HAP-1 (cell line): ENCODE data around the gene SLC19A1.

Experiments used
- DNase-seq, 2 experiments: peaks; one replicate each; pipeline ENCODE4 v3.0.0-alpha.2; 2016 to 2020; ENCODE audit warnings: low spot score in 2 of 2
- H3K27me3 ChIP-seq: fragments of 250-450 bp; sonication (Bioruptor Pico); 2 replicates; pipeline ENCODE4 v1.5.1; 2020; ENCODE audit warnings: low read depth, mild to moderate bottlenecking, moderate library complexity
- H3K36me3 ChIP-seq: fragments of 250-450 bp; sonication (Bioruptor Pico); replicated peaks from 2 replicates; pipeline ENCODE4 v1.5.1; 2020; ENCODE audit warnings: mild to moderate bottlenecking
- H3K4me1 ChIP-seq: fragments of 250-450 bp; sonication (Bioruptor Pico); 2 replicates; pipeline ENCODE4 v1.5.1; 2020; ENCODE audit warnings: mild to moderate bottlenecking
- H3K4me3 ChIP-seq: fragments of 250-450 bp; sonication (Bioruptor Pico); 2 replicates; pipeline ENCODE4 v1.5.1; 2020; ENCODE audit warnings: mild to moderate bottlenecking, moderate library complexity
- H3K9me3 ChIP-seq: fragments of 250-450 bp; sonication (Bioruptor Pico); 2 replicates; pipeline ENCODE4 v1.5.1; 2020; ENCODE audit warnings: mild to moderate bottlenecking, moderate library complexity
- in situ Hi-C: fragments of 300-500 bp; cut with MboI; formaldehyde crosslinking; loops from 3 replicates; pipeline ENCODE4 v1.14.3; 2020; ENCODE audit warnings: low sequenced_read_pairs, inconsistent platforms, mixed read lengths

Gene SLC19A1

DNA sequence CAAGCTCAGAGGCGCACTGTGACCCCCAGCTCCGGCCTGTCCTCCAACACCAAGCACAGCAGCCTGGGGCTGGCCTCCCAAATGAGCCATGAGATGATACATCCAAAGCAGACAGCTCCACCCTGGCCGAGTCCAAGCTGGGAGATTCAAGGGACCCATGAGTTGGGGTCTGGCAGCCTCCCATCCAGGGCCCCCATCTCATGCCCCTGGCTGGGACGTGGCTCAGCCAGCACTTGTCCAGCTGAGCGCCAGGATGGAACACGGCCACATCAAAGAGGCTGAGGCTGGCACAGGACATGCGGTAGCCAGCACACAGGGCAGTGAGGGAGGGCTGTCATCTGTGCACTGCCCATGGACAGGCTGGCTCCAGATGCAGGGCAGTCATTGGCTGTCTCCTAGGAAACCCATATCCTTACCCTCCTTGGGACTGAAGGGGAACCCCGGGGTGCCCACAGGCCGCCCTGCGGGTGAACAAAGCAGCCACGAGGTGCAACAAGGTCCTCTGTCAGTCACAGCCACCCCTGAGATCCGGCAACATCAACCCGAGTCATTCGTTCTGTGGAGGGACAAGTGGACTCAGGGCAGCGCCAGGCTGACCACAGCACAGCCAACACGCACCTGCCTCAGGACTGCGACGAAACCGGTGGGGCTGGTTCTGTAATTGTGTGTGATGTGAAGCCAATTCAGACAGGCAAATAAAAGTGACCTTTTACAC lies 29.1 kb downstream of the SLC19A1 start:
- in situ Hi-C loops = no loop called here
- H3K4me1 ChIP-seq = no peaks in the 10 kb centered on the region
- peaks cover 43% of the 10 kb centered on the region for H3K36me3 ChIP-seq
- H3K9me3 ChIP-seq = no peaks in the 10 kb centered on the region
- H3K4me3 ChIP-seq = no peak overlapping the region
- H3K27me3 ChIP-seq = no peaks in the 10 kb centered on the region
- no peak for DNase-seq

DNA sequence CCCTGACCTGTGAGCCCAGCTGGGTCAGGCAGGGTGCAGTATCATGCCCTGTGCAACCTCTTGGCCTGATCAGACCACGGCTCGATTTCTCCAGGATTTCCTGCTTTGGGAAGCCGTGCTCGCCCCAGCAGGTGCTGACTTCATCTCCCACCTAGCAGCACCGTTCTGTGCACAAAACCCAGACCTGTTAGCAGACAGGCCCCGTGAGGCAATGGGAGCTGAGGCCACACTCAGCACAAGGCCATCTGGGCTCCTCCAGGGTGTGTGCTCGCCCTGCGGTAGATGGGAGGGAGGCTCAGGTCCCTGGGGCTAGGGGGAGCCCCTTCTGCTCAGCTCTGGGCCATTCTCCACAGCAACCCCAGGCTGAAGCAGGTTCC lies 29.6 kb downstream of the SLC19A1 start:
- no peak for DNase-seq
- Histone ChIP-seq H3K27me3 (no peaks in the 10 kb centered on the region), H3K36me3 (peaks cover 39% of the 10 kb centered on the region), H3K4me1 (no peaks in the 10 kb centered on the region), H3K4me3 (no peak overlapping the region), H3K9me3 (no peaks in the 10 kb centered on the region)
- in situ Hi-C loops = no loop called here

DNA sequence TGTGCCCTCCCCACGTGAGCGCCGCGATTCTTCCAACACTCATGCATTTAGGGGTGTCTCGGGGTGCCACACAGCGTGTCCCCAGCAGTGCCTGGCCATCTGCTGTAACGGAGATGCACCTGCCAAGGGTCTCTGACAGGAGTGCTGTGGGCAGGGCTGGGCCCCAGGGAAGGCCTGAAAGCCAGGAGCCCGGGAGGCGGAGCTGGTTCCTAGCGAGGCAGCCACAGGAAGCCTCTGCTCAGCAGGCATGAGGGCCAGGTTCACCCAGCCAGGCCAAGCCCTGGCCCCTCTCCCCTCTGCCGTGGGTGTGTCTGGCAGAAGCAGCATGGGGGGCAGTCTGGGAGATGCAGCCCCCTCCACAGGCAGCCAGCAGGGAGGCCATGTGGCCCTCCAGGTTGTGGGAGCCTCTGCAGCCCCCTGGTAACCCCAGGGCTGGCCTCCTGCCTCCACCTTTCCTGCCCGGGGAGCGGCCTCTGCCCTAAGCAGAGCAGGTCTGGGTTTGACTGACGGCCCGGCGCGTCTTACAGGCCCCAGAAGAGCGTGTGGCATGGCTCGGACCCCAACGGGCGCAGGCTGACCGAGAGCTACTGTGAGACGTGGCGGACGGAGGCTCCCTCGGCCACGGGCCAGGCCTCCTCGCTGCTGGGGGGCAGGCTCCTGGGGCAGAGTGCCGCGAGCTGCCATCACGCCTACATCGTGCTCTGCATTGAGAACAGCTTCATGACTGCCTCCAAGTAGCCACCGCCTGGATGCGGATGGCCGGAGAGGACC lies 30.4 kb downstream of the SLC19A1 start:
- Histone ChIP-seq H3K4me3 (no peak overlapping the region), H3K9me3 (no peaks in the 10 kb centered on the region), H3K4me1 (no peaks in the 10 kb centered on the region), H3K36me3 (peaks cover 38% of the 10 kb centered on the region), H3K27me3 (no peaks in the 10 kb centered on the region)
- DNase-seq = no peak
- in situ Hi-C loops = no loop called here

DNA sequence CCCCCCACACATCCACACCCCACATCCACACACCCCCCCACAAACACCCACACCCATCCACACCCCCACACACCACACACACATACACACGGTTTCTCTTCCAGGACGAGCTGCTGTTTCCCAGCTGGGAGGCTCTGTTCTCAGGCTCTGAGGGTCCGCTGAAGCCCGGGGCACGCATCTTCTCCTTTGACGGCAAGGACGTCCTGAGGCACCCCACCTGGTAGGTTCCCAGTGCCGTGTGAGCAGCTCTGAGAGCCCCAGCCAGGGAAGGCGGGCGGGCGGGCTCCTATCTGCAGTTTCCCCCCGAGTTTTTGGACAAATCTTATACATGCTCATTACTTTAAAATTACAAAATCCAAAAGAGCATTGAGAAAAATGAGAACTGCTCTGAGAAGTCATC lies 31.2 kb downstream of the SLC19A1 start:
- no peaks in the 10 kb centered on the region for H3K9me3 ChIP-seq
- no peaks in the 10 kb centered on the region for H3K27me3 ChIP-seq
- no peak for DNase-seq
- H3K36me3 ChIP-seq = peaks cover 29% of the 10 kb centered on the region
- no peaks in the 10 kb centered on the region for H3K4me1 ChIP-seq
- in situ Hi-C loops = no loop called here
- H3K4me3 ChIP-seq = no peak overlapping the region

- Histone ChIP-seq H3K4me1 (no peaks in the 10 kb centered on the region), H3K9me3 (no peaks in the 10 kb centered on the region), H3K36me3 (peaks cover 27% of the 10 kb centered on the region), H3K4me3 (no peak overlapping the region), H3K27me3 (no peaks in the 10 kb centered on the region)
- in situ Hi-C loops = no loop called here
- DNase-seq = no peak
Observed at GRCh38 chr21:45510466-45510955, 31.7 kb downstream of the SLC19A1 start.

GRCh38 chr21:45509566-45510465 lies 32.4 kb downstream of the SLC19A1 start:
- H3K36me3 ChIP-seq = peaks cover 22% of the 10 kb centered on the region
- H3K9me3 ChIP-seq = no peaks in the 10 kb centered on the region
- no peaks in the 10 kb centered on the region for H3K4me1 ChIP-seq
- in situ Hi-C loops = no loop called here
- H3K27me3 ChIP-seq = no peaks in the 10 kb centered on the region
- no peak for DNase-seq
- no peak overlapping the region for H3K4me3 ChIP-seq

DNA sequence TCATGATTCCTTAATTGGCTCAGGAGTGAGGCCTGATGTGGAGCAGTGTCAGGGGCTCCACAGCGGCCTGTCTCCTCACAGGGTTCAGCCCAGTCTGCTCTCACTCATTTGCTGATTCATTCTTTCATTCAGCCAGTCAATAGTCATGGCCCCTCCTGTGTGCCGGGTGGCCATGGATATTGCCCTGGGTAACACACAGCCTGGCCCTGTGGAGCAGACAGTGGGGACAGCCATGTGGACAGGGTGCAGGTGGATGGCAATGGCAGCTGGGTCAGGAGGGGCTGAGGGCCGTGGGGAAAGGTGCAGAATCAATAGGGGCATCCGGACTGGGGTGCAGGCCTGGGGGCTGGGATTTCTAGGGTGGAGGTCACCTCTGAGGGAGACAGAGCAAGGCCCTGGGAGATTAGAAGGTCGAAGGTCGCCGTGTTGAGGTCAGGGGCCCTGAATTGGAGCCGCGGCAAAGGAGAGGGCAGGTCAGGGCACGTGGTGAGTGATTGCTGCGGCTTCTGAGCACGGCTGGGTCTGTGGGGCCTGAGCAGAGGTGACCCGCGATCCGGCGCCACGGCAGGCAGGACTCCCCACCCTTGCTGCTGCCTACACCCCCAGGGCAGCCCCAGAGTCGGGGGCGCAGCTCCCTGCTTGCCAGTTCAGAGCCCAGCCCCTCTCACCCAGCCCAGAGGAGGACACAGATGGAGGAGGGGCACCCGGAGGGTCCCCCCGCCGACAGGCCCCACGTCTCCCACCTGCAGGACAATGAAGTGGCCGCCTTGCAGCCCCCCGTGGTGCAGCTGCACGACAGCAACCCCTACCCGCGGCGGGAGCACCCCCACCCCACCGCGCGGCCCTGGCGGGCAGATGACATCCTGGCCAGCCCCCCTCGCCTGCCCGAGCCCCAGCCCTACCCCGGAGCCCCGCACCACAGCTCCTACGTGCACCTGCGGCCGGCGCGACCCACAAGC lies 33.4 kb downstream of the SLC19A1 start:
- Histone ChIP-seq H3K4me1 (no peaks in the 10 kb centered on the region), H3K9me3 (no peaks in the 10 kb centered on the region), H3K4me3 (no peak overlapping the region), H3K36me3 (peaks cover 12% of the 10 kb centered on the region), H3K27me3 (no peaks in the 10 kb centered on the region)
- no peak for DNase-seq
- in situ Hi-C loops = no loop called here

GRCh38 chr21:45507888-45508508 lies 34.2 kb downstream of the SLC19A1 start:
- Histone ChIP-seq H3K4me1 (no peaks in the 10 kb centered on the region), H3K36me3 (peaks cover 3% of the 10 kb centered on the region), H3K9me3 (no peaks in the 10 kb centered on the region), H3K4me3 (no peak overlapping the region), H3K27me3 (no peaks in the 10 kb centered on the region)
- in situ Hi-C loops = no loop called here
- DNase-seq = no peak

DNA sequence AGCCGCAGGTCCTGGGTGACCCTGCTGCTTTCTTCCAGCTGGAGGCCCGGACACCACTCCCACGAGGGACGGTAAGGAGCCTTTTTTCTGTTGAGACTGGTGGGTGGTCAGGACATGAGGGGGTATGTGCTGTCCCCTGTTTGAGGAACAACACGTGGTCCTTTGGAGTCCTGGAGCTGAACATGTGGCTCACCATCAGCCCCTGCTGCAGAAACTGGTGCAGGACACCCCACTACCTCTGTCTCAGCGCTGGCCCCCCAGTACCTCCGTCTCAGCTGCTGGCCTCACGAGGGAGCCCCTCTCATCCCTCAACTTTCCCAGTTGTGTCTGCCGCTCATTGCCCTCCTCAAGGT lies 34.7 kb downstream of the SLC19A1 start:
- H3K36me3 ChIP-seq = peaks cover 2% of the 10 kb centered on the region; the same call in 1 of the 2 replicates
- H3K9me3 ChIP-seq = no peaks in the 10 kb centered on the region
- no peak for DNase-seq
- H3K27me3 ChIP-seq = no peaks in the 10 kb centered on the region
- H3K4me3 ChIP-seq = no peak overlapping the region
- in situ Hi-C loops = no loop called here
- no peaks in the 10 kb centered on the region for H3K4me1 ChIP-seq

DNA sequence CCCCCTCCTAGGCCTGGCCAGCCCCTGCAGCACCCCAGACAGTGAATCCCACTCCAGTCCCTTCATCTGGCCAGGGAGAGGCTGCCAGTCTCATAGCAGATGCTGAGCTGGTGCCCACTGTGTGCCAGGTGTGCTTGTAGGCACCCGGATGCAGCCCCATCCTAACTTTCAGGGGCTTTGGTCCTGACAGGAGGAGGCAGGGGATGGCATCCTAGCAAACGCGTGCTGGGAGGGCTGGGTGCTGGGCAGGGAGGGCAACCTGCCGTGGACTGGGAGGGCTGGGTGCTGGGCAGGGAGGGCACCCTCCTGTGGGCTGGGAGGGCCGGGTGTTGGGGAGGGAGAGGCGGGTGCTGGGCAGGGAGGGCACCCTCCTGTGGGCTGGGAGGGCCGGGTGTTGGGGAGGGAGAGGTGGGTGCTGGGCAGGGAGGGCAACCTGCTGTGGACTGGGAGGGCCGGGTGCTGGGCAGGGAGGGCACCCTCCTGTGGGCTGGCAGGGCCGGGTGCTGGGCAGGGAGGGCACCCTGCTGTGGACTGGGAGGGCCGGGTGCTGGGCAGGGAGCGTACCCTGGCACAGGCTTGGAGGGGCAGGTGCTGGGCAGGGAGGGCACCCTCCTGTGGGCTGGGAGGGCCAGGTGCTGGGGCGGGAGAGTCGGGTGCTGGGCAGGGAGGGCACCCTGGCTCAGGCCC lies 35.3 kb downstream of the SLC19A1 start:
- Histone ChIP-seq H3K4me1 (no peaks in the 10 kb centered on the region), H3K36me3 (peaks cover 2% of the 10 kb centered on the region; the same call in 1 of the 2 replicates)
- in situ Hi-C loops = no loop called here

DNA sequence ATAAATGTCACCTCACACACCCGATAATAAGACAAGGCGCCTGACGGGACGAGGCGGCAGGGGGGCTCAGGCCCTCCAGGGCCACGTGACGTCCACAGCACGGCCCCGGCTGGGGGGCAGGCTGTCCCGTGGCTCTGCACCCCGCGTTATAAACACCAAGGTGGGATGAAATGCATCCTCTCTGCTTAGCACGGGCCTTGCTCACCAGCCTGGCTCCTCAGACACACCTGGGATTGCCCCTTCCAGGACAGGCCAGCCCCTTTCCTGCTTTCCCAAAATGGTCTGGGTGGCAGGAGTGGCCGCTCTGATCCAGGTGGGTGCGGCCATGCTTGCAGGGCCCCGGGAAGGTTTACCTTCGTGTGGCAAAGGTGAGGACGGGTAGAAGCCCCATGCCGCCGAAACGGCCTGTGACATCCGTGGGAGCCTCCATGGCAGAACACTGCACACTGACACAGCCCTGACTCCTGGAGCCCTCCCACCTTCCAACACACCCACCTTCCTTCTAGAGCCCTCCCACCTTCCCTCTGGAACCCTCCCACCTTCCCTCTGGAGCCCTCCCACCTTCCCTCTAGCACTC lies 35.9 kb downstream of the SLC19A1 start:
- Histone ChIP-seq H3K9me3 (no peaks in the 10 kb centered on the region), H3K4me3 (no peak overlapping the region), H3K36me3 (no peaks in the 10 kb centered on the region), H3K4me1 (no peaks in the 10 kb centered on the region), H3K27me3 (no peaks in the 10 kb centered on the region)
- peak; percentile 5 to 42 for DNase-seq
- in situ Hi-C loops = no loop called here

More for the DNA sequence above, 35.3 kb downstream of the SLC19A1 start:
- DNase-seq = no peak
- Histone ChIP-seq H3K4me3 (no peak overlapping the region), H3K27me3 (no peaks in the 10 kb centered on the region), H3K9me3 (no peaks in the 10 kb centered on the region)
